Frontal cortex (tissue), 4 donors: ENCODE data around the gene CNTFR. TPM values are rescaled to one million over a fixed set of nuclear protein-coding genes. Genes with fewer than 3 reads are reported as not detected.

Experiments used
- DNase-seq, 2 donors: peaks; one replicate each; pipeline ENCODE4 v3.0.0; 2012; ENCODE audit warnings: low spot score in 2 of 2
- FAIRE-seq: peaks from 2 replicates; lab custom pipeline; 2012; peaks lifted over from hg19 to GRCh38; lab: Jason Lieb, UNC
- total RNA-seq: library from RNA; depleted of rRNA; stranded (reverse); fragments of >200 nt; gene quantifications from one replicate; pipeline ENCODE4 v1.2.3, GENCODE V29; 2014
- donor health status: control.
- donor health status: control.
- donor health status: control.

CNTFR gene
- total RNA-seq, 1 donor from 2014 or later: 9.8 TPM

GRCh38 chr9:34575862-34576596, 13.5 kb downstream of the CNTFR start:
- DNase-seq (no peak), FAIRE-seq (no peak)

- FAIRE-seq (no peak), DNase-seq (no peak)
Observed at GRCh38 chr9:34575241-34575640, 14.3 kb downstream of the CNTFR start.

GRCh38 chr9:34574571-34574970, 15.0 kb downstream of the CNTFR start:
- DNase-seq (no peak), FAIRE-seq (no peak)

- no peak for DNase-seq
- no peak for FAIRE-seq
Observed at GRCh38 chr9:34573599-34574325, 15.8 kb downstream of the CNTFR start.

GRCh38 chr9:34572628-34573027, 16.9 kb downstream of the CNTFR start:
- DNase-seq: no peak
- FAIRE-seq: no peak

- DNase-seq: no peak
- no peak for FAIRE-seq
Observed at GRCh38 chr9:34572092-34572491, 17.4 kb downstream of the CNTFR start.

GRCh38 chr9:34571481-34571810, 18.1 kb downstream of the CNTFR start:
- DNase-seq (no peak), FAIRE-seq (no peak)

GRCh38 chr9:34570809-34571480, 18.6 kb downstream of the CNTFR start:
- DNase-seq: no peak
- FAIRE-seq: no peak

- no peak for FAIRE-seq
- DNase-seq: no peak
Observed at GRCh38 chr9:34570376-34570775, 19.1 kb downstream of the CNTFR start.

- DNase-seq (no peak), FAIRE-seq (no peak)
Observed at GRCh38 chr9:34568774-34569173, 20.8 kb downstream of the CNTFR start.

GRCh38 chr9:34568133-34568532, 21.4 kb downstream of the CNTFR start:
- FAIRE-seq: no peak
- DNase-seq: no peak

- DNase-seq (no peak), FAIRE-seq (no peak)
Observed at GRCh38 chr9:34566972-34567371, 22.6 kb downstream of the CNTFR start.

GRCh38 chr9:34566322-34566721, 23.2 kb downstream of the CNTFR start:
- no peak for FAIRE-seq
- no peak for DNase-seq

GRCh38 chr9:34565856-34566255, 23.7 kb downstream of the CNTFR start:
- FAIRE-seq: no peak

GRCh38 chr9:34564617-34565016, 24.9 kb downstream of the CNTFR start:
- DNase-seq (no peak), FAIRE-seq (no peak)

More at GRCh38 chr9:34565856-34566255, 23.7 kb downstream of the CNTFR start:
- no peak for DNase-seq

GRCh38 chr9:34563262-34563661, 26.3 kb downstream of the CNTFR start:
- FAIRE-seq (no peak), DNase-seq (no peak)

GRCh38 chr9:34562135-34562745, 27.3 kb downstream of the CNTFR start:
- DNase-seq (no peak), FAIRE-seq (no peak)

- FAIRE-seq (no peak), DNase-seq (no peak)
Observed at GRCh38 chr9:34560599-34561214, 28.8 kb downstream of the CNTFR start.

- DNase-seq: peak in 1 of 2 donors; percentile 73
- FAIRE-seq: no peak
Observed at GRCh38 chr9:34559624-34560455, 29.7 kb downstream of the CNTFR start.
